ENCODE measurements around the gene AQP6.

- no peak for TF ChIP-seq EP300 (IDR thresholded peaks at IDR 0.05)
- TF ChIP-seq CTCF (IDR thresholded peaks at IDR 0.05), result no peak
Measured at GRCh38 chr12:49972641-49973360, at the start of gene AQP6.
